Loucy (cell line): ENCODE data around the gene MDGA2.

Experiments used
- EZH2phosphoT487 ChIP-seq: fragments of 200-600 bp; IDR thresholded peaks from 2 replicates; pipeline ENCODE4 v1.6.1; 2018; ENCODE audit warnings: antibody characterized with exemption, mild to moderate bottlenecking, moderate library complexity, borderline replicate concordance
- TF ChIP-seq, protein P1 (sequence below): fragments of 200-600 bp; sonication (generic); conservative IDR thresholded peaks from 2 replicates; pipeline ENCODE4 v1.5.1; 2014; ENCODE audit warnings: mild to moderate bottlenecking, antibody characterized with exemption, low read length

DNA sequence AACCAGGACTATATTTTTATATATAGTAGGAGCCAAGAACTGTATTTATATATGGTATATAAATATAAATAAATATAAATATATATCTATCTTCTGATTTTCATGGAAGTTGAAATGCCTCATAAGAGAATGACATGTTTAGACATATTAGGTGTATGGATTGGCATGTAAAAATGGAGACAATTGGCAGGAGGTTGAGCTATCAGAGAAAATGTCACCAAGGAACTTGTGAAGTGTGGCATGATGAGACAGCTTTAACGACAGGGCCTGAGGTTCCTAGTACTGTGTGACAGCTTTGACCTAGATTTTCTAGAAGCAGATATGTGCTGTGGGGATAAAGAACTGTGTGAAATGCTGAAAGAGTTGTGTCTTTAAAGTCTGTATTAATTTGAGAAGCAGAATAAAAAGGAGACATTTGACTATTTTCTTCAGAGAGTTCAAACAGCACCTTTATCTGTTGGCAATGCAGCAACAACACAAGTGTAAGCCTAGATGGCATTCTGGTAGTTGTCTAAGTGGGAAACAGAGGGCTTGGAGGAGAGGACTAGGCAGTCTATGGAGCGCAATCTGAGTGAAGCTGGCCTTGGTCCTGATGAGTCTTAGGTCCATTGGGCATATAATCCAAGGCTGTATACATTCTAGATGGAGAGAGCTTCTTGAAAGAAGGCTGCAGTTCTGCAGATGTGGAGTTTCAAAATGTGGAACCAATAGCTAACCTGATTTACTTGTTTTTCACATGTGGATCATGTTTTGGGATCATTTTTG, 47.7 kb upstream of the MDGA2 start:
- TF ChIP-seq, protein P1, sequence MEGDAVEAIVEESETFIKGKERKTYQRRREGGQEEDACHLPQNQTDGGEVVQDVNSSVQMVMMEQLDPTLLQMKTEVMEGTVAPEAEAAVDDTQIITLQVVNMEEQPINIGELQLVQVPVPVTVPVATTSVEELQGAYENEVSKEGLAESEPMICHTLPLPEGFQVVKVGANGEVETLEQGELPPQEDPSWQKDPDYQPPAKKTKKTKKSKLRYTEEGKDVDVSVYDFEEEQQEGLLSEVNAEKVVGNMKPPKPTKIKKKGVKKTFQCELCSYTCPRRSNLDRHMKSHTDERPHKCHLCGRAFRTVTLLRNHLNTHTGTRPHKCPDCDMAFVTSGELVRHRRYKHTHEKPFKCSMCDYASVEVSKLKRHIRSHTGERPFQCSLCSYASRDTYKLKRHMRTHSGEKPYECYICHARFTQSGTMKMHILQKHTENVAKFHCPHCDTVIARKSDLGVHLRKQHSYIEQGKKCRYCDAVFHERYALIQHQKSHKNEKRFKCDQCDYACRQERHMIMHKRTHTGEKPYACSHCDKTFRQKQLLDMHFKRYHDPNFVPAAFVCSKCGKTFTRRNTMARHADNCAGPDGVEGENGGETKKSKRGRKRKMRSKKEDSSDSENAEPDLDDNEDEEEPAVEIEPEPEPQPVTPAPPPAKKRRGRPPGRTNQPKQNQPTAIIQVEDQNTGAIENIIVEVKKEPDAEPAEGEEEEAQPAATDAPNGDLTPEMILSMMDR = no peak
- TF ChIP-seq EZH2phosphoT487 = no peak
